ENCODE data around the gene SIL1.

The SIL1 gene

DNA sequence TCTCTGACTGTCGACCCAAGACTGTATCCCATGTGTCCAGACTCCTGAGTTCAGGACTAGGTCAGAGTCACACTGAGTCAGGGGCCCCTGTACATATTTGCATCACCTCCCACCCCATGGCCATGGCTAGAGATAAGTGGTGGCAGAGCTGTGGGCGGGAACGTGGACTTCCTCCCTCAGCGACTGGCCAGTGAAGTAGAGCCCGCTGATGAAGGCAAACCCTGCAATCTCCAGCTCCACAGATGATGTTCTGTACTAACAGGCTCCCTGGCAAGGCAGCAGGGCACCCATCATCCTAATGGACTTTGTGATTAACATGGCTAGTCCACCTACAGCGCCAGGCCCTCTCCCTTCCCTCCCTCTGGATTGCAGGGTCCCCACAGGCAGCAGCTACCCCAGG, 212.5 kb downstream of the SIL1 start:
- no peak for DNase-seq (ENCODE audit: low read depth in 1 of 2, low spot score in 1 of 2)

DNA sequence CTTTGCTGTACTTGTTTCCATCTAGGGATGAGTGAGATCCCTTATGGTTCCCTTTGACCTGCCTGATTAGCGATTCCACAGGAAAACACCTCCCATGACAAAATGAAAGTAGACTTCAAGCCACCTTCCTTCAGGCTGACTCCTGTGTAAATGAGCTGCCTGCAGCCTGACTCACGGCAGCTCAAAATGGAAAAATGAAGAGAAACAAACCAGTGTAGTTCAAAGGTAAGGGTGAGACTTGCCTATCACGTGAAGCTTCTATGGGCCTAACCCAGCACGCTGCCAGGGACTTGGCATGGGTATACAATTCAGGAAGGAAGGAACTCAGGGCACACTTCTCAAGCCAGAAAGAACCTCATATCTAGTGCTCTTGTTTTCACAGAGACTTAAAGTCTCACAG, 212.9 kb downstream of the SIL1 start:
- no peak for DNase-seq (ENCODE audit: low read depth in 1 of 2, low spot score in 1 of 2)

DNA sequence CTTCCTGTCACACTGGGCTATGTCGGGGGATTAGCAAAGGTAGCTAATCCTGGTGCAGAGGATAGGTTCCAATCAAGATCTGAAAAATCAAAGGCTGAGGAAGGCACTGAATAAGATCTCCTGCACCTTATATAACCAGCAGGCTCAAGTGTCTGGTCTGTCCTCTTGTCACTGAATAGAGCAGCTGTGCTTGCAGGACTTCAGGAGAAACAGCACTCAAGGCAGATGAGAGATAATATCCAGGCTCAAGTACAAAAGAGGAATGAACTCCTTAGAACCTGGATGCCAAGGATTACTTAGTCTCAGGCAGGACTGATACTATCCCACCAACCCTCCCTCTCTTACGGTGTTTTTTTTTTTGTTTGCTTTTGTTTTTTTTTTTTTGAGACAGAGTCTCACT, 214.2 kb downstream of the SIL1 start:
- DNase-seq (ENCODE audit: low read depth in 1 of 2, low spot score in 1 of 2), result no peak

DNA sequence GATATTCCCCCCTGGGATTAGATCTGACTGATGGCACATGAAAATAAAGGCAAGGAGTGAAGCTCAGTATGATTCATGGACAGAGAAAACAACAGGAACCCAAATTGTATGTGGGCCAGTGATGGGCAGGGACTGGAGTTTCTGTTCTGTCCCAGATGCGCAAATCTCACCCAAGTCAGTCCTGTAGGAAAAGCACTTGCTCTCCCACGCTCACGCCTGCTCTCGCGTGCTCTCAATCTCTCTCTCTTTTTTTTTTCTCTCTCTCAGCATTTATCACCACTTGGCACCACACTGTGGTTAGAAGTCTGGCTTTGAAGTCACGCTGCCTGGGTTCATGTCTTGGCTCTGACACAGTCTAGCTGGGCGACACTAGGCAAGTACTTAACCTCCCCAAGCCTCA, 216.6 kb downstream of the SIL1 start:
- DNase-seq (ENCODE audit: low read depth in 1 of 2, low spot score in 1 of 2), result no peak

DNA sequence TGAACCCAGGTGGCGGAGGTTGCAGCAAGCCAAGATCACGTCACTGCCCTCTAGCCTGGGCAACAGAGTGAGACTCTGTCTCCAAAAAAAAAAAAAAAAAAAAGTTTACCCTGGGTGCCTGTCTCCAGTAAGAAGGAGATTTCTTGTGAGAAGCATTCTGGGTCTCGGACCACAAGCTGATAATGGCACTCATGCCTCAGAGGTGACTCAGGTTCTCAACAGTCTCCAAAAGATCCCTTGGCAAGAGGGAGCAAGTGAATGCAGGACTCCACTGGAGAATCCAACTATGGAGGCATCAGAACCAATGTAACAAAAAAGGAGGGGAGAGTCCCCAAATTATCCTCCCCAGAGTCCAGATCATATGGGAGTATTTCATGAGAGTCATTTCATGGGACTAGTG, 217.0 kb downstream of the SIL1 start:
- DNase-seq (ENCODE audit: low read depth in 1 of 2, low spot score in 1 of 2), result no peak

DNA sequence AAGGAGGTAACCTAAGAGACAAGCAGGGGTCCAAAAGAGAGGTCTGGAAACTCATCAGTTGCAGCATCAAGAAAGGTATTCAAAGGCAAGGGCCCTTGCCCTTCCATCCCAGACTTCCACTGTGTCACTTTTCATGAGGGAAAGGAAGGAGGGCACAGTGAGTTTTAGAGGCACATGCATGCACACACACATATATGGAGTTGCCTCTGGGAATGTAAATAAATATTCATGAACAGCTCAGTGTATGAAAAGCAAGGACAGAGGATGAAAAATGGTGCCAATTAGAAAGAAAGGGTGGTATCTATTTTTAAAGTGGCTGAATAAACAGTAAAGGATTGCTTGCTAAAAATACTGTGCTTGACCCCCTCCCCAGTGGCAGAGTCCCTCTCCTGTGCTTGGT, 217.7 kb downstream of the SIL1 start:
- DNase-seq (ENCODE audit: low read depth in 1 of 2, low spot score in 1 of 2), result no peak

DNA sequence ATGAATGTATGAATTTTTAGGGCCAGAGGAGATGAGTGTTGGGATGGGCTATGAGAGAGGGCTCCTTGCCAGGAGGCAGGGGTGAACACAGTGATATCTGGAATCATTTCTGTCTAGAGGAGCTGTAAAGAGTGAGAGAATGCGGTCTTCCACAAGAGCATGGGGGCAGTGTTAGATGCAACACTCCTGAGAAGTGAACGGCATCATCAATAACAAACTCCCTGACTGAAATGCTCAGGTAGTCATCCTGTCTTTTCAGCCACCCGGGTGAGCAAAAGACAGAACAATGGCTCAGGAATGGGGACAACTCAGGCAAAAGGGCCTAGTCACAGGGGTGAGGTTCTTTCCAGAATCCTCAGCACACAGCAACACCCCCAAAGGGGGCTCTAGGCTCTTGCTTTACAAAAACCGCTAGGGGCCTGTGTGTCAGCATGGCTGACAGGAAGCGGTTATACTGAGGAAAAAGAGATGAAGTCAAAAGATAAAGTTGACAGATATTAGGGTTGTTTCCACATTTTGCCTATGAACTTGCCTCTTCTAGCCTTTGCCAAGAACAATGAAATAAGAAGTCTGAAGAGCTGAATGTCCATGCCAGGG, 218.4 kb downstream of the SIL1 start:
- DNase-seq (ENCODE audit: low read depth in 1 of 2, low spot score in 1 of 2), result no peak

DNA sequence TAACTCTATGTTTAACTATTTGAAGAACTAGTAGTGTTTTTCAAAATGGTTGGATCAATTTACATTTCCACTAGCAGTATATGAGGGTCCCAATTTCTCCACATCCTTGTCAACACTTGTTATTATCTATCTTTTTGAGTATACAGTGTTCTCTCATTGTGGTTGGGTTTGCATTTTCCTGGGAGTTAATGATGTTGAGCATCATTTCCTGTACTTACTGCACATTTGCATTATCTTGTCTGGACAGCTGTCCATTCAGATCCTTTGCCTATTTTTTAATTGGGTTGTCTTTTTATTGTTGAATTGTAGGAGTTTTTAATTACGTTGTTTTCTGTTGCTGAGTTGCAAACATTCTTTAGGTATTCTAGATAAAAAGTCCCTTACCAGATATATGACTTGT, 219.6 kb downstream of the SIL1 start:
- DNase-seq (ENCODE audit: low read depth in 1 of 2, low spot score in 1 of 2), result no peak

DNA sequence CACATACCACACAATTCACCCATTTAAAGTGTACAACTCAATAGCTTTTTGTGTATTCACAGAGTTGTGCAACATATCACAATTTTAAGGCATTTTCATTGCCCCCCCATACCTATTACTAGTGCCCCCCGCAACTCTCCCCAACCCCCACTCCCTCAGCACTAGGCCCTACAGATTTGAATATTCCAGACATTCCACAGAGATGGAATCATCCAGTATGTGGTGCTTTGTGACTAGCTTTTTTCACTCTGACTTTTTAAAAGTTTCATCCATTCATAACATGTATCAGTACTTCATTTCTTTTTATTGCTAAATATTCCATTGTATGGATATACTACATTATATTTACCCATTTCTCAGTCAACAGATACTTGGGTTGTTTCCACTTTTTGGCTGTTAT, 220.1 kb downstream of the SIL1 start:
- no peak for DNase-seq (ENCODE audit: low read depth in 1 of 2, low spot score in 1 of 2)

DNA sequence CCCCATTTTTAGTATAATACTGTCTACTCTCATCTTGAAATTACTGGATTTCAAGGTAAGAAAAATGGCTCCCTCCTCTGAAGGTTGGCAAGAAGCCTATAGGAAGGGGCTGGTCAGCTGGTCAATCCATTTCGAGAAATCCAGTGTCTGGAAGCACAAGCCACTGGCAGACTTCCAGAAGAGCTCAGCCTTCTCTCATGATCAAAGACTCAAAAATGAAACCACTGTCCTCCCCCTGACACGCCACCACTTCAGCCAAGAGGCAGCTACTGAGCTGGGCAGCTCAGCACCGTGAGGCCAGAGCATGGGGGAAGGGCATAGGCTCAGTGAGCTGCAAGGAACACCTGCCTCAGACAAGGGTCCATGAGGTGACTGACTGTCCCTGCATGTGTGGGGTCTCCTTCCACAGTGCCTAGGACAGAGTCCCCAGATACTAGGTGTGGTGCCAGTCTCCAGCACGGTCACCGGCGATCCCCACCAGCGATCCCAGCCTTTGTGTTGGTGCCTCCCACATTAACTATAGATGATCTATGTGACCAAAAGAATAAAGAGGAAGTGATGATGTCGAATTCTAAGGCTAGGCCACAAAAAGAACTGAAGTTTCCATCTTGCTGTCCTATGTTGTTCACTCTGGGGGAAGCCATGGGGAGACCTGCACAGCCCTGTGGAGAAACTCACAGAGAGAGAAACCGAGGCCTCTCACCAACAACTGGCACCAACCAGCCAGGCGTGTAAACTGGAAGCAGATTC, 222.9 kb downstream of the SIL1 start:
- DNase-seq (ENCODE audit: low read depth in 1 of 2, low spot score in 1 of 2), result no peak

DNA sequence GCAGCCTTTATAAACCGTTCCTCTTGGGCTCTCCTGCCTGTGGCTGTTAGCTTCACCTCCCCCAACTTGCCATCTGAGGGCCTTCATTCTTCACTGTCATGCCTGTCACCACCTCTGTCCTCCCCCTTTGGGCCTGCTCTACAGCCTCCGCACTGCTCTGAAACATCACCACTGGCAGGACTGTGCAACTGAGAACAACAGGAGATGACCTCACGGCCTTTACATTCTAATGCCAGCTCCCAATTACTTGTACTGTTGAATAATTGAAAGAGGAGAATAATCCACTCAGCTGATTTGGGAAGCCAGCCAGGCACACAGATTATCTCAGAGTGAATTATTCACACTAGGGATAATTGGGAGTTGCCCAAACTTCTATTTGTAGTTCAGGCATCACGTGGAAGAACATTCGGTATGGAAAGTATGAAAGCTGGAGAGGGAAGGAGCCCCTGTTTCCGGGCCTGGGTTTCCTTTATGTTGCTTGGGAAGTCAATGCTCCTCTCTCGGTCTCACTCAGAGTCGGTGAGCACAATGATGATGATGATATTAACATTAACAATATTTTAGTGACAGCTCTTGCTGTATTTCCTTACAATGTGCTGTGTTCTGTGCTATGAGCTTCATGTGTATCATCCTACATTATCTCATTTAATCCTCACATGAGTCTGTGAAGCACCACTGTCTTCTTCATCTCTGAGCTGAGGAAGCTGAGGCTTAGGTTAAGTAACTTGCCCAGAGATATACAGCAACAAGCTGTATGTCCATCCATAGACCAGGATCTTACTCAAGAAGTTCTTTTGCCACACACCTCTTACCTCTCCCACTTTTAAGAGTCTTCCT, 223.7 kb downstream of the SIL1 start:
- no peak for DNase-seq (ENCODE audit: low read depth in 1 of 2, low spot score in 1 of 2)

DNA sequence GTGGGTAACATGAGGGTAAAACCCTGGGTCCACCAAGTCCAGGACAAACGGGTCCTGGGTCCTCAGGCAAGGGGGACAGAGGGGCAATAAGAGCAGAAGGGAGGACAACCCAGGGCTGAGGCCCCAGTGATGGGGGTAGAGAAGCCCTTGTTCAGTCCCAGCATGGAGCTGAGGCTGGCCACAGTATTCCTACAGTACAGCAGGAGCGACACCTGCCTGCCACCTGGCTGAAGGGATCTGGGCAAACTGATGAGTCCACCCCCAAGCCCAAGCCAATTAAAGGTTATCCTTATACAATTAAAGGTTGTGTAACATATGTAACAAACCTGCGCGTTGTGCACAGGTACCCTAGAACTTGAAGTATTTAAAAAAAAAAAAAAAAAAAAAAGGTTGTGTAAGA, 225.3 kb downstream of the SIL1 start:
- no peak for DNase-seq (ENCODE audit: low read depth in 1 of 2, low spot score in 1 of 2)

DNA sequence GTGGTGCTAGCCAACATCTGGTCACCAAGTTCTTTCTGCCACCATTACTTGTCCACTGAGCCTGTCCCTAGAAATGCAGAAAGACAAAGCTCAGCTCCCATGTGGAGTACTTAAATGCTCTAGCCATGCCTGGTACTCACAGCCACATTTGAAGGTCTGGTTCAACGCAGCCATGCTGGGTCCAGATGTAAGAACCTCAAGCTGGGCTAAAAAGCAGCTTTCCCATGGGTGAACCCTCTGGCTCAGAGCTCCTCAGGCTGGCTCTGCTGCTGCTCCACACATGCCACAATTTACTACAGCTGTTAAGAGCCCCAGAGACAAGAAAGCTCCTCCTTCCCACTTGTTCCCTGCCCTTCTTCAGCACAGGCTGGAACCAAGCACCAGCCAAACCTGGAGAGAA, 225.9 kb downstream of the SIL1 start:
- no peak for DNase-seq (ENCODE audit: low read depth in 1 of 2, low spot score in 1 of 2)

DNA sequence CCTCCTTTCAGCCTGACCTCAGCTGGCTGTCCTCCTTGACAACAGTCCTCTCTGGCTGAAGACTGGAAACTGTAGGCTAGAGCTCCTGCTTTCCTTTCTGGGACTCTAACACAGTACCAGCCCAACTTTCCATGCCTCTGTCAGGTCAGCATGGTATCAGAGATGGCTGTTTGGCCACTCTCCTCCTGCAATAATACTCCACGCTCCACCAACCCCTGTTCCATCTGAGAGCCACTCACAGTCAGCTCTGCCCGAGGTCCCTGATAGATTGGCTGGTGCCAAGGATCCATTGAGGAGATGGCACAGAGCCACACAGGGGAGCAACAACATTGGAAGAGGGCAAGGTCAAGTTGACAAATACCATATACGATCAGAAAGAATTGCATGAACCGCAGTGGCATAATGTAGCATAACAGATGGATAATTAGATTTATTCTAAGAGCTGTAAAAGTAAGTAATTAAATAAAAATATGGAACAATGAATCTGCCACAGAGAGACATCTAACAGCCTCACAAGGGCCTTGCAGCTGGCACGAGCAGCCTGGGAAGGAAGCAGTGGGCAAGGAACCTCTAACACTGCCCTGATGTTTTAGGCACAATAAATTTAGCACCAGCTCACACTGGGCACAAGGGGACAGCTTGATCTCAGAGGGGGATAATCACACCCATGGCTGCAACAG, 228.7 kb downstream of the SIL1 start:
- no peak for DNase-seq (ENCODE audit: low read depth in 1 of 2, low spot score in 1 of 2)

DNA sequence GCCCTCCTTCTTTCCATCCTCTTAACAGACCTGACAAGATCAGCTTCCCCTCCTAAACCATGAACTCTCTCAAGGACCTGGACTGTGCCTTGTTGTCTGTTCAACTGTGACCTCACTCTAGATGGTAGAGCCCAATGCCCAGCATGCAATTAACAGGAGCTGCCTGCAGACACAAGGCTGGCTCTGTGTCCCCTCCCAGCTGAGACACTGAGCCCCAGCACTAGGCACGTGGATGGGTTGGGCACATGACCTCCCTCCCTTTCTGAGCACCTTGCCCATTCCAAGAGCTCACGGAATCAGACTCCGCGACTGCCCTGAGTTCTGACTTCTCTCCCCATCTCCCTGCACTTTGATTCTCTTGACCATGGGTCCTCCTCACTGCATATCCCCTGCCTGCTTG, 229.6 kb downstream of the SIL1 start:
- DNase-seq (ENCODE audit: low read depth in 1 of 2, low spot score in 1 of 2), result no peak

DNA sequence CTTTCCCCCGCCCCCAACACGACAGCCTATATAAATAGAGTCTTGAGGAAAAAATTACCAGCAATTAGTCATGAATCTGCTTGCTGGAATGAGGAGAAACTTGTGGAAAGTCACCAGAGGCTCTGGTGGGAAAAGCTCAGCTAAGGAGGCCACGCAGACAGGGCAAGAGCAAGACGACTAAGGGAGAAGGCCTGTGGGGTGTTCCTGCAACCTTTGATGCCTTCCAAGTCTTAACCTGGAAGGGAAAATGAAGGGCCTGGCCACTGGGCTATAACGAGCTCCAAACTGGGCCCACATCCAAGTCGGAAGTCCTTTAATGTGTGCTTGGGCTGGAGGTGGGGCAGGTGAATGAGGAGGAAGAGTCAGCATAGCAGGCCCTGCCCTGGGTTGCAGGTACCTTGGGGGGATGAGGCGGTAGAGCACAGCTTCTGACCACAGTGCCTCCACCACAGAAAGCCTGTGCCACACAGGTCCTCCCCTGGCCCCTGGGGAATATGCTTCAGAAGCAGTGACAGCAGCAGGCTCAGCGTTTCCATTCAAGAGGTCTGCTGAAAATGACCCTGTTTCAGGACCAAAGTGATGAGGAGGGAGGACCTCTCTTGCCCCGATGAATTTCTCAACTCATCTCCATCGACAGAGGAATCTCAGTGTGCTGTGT, 230.2 kb downstream of the SIL1 start:
- DNase-seq (ENCODE audit: low read depth in 1 of 2, low spot score in 1 of 2), result no peak

DNA sequence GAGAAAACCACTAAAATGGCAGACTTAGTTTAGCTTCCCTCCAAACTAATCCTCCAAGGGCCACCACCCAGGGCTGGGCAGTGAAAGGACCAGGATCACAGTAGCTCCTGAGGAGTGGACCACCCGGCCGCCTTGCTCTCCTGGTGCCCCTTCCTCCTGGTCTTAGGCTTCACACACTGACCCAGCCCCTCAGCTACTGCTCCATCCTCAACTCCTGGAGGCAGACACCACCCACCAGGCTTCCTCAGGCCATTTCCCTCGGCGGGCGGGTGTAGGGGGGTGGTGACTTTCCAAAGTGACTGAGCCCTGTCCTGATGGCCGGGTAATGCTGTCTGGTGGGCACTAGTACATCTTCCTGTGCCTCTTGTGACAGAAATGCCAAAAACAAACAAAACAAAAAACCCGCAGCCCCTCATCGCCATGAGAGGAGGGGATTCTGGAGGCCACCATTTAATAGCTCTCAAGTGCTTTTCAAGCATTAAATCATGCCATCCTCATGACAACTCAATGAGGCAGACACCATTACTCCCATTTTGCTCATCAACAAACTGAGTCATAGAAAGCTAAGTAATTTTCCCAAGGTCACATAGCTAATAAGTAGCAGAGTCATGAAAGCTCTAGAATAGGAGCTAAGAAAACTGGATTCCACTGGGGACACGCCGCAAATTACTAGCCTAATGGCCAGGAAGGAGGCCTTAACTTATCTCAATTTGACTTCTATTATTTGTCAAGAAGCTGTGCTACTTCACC, 231.8 kb downstream of the SIL1 start:
- no peak for DNase-seq (ENCODE audit: low read depth in 1 of 2, low spot score in 1 of 2)

DNA sequence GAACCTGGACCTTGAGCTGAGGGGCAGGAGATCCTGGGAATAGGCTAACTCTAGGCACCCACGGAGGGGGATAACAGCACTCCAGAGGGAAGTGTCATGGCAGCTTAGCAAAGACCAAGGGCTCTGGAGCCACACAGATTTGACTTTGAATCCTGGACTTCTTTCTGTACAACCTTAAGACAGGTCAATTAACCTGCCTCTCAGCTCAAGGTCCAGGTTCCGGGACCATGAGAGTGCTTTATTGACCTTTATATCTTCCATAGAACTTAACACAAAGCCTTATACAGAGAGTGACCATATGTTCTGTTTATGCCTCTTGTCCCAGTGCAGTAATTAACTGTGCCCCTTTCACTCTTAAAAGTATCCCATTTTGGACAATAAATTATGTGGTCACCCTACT, 232.5 kb downstream of the SIL1 start:
- DNase-seq (ENCODE audit: low read depth in 1 of 2, low spot score in 1 of 2), result no peak

DNA sequence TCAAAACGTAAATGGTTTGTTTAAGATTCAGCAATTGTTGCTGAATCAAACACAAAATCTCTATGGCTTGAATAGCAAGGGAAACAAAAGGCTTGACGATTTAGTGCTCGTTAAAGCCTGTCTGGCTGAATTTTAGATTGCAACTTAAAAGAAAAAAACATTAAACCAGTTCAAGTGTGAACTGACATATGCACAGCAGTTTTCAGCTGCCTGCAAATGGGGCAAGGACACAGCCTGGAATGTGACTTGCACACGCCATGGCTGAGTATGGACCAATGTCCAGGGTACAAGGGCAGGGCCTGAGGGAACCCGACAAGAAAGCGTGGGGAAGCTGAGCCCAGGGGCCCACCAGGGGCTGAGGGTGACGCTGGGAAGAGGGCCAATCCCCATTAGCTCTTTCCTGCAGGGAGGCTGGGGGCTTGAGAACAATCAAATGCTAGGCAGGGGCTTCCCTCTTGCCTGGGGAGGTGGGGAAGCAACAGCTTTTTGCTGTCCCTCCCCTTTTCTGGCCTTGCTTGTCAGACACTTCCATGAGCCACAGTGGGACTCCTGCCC, 233.4 kb downstream of the SIL1 start:
- DNase-seq (ENCODE audit: low read depth in 1 of 2, low spot score in 1 of 2), result no peak

DNA sequence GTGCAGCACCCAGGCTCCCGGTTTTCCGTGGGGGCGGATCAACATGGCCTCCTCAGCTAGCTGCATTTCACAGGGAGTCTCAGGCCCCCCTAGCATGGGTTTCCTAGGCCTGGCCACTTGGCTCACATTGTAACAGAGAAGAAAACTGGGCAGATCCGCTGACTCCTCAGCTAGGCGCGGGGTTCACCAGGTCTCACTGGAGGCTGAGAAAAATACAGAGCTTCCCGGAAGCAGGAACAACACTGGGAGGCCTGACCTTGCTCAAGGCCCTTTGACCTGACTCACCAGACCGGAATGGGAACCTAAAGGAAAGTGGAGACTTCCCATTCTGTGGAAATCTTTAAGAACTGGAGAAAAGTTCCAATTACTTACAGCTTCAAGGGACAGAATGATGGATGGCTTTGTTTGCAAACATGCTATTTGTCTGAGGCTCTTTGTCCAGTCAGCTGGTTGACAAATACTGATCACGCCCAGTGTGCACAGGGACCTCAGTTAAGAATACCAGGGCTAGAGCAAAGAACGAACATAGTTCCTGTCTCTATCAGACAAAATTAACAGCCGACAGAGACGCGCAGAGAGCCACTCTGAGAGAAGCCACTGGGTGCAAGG, 234.3 kb downstream of the SIL1 start:
- DNase-seq (ENCODE audit: low read depth in 1 of 2, low spot score in 1 of 2), result no peak
